ENCODE data around the gene SUPT16H. TPM values are rescaled to one million over a fixed set of nuclear protein-coding genes. Genes with fewer than 3 reads are reported as not detected.

SUPT16H gene
- total RNA-seq, 1 experiment from 2014 or later: 210 TPM

DNA sequence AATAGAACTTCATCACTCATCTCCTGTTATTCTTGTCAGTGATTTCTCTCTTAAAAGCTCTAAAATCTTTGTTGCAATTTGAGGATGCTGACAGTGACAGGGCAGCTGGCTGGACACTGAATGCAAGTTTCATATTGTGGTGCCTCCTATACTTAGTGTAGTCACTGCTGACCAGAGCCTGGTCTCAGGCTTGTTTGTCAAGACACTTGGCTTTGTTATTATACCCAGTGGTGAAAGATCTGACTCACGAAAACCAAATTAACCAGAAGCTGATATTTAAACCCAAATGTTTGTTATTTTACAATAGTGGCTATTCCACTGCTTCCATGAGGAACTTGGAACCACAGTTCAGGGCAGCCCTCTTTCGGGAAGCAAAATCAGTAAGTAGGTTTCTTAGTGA, 61.1 kb downstream of the SUPT16H start:
- Histone ChIP-seq H3K23ac (ENCODE audit: insufficient read length, low read depth, low read length) (no peak overlapping the region), H3K79me2 (ENCODE audit: insufficient read depth, low read length) (no peaks in the 10 kb centered on the region), H2BK12ac (ENCODE audit: insufficient read length, low read depth, low read length) (no peak overlapping the region), H3K23me2 (ENCODE audit: insufficient read length, low read depth, low read length, poor library complexity, severe bottlenecking) (no peaks in the 10 kb centered on the region), H3K18ac (ENCODE audit: insufficient read length, low read depth, low read length) (no peak overlapping the region), H2BK15ac (ENCODE audit: low read depth, low read length) (no peak overlapping the region), H3T11ph (ENCODE audit: low read length) (no peak overlapping the region), H3K27me3 (ENCODE audit: insufficient read depth, low read length) (no peaks in the 10 kb centered on the region), H4K8ac (replicated peaks; ENCODE audit: insufficient read length, low read depth, low read length) (no peak overlapping the region), H4K20me1 (ENCODE audit: control insufficient read depth, insufficient read depth, insufficient read length) (no peaks in the 10 kb centered on the region), H3K4me2 (ENCODE audit: insufficient read depth, insufficient read length, low read length) (no peak overlapping the region), H3K9ac (ENCODE audit: extremely low read depth, insufficient read length, low read length) (no peak overlapping the region), H3K56ac (ENCODE audit: insufficient read length, low read depth, low read length) (no peak overlapping the region), H3K14ac (ENCODE audit: insufficient read depth, low read length) (no peak overlapping the region), H3K4ac (ENCODE audit: low read depth, low read length) (no peak overlapping the region), H2AK5ac (ENCODE audit: insufficient read length, low read length) (no peak overlapping the region), H3K4me1 (ENCODE audit: insufficient read depth, low read length) (peaks cover 5% of the 10 kb centered on the region; the same call in 1 of the 2 replicates), H4K5ac (ENCODE audit: insufficient read length, low read depth, low read length) (no peak overlapping the region), H4K91ac (ENCODE audit: insufficient read length, low read depth, low read length) (no peak overlapping the region), H3K27ac (ENCODE audit: insufficient read length, low read depth, low read length) (no peak overlapping the region), H3K79me1 (ENCODE audit: insufficient read depth, low read depth, low read length, poor library complexity, severe bottlenecking) (no peaks in the 10 kb centered on the region), H2BK120ac (ENCODE audit: low read depth, low read length, poor library complexity, severe bottlenecking) (no peak overlapping the region), H2AFZ (ENCODE audit: low read length) (no peak overlapping the region), H3K9me3 (ENCODE audit: control insufficient read depth, low read depth, low read length) (no peaks in the 10 kb centered on the region), H2BK20ac (ENCODE audit: low read depth, low read length, poor library complexity, severe bottlenecking) (no peak overlapping the region), H2BK5ac (ENCODE audit: insufficient read length, low read length) (no peak overlapping the region)
- TF ChIP-seq CTCF (conservative IDR thresholded peaks at IDR 0.05): no peak
- Mint-ChIP-seq H3K27me3 (ENCODE audit: low read depth) (no peaks in the 10 kb centered on the region; the same call in none of the 2 replicates), H3K4me3 (no peak overlapping the region), H3K36me3 (ENCODE audit: insufficient read depth in 1 of 3, low read depth in 3 of 3) (no peaks in the 10 kb centered on the region), H3K9me3 (peaks cover 0 to 2% of the 10 kb centered on the region in 2 experiments; a peak in 1 of 5 replicates), H3K27ac (no peak overlapping the region), H3K4me1 (peaks cover 13 to 14% of the 10 kb centered on the region in 2 experiments)
- DNase-seq: no peak
- WGBS (ENCODE audit: extremely low coverage, insufficient read length, low lambda C conversion rate): no CpG with 5 or more reads among the region's 2 CpGs
